GM21447 (cell line): ENCODE measurements around the gene TRAPPC4.

Source experiments
- ATAC-seq: cut with Tn5 transposase; IDR thresholded peaks from one replicate; pipeline ENCODE4 v1.9.1; 2021; ENCODE audit not compliant: unreplicated experiment

Gene TRAPPC4

GRCh38 chr11:119065369-119065768 is 46.8 kb downstream of the TRAPPC4 start:
- ATAC-seq: no peak

- peak; percentile 89 for ATAC-seq
Observed at GRCh38 chr11:119067371-119068222, 49.0 kb downstream of the TRAPPC4 start, which contains the start of gene VPS11. Gene VPS11 (plus strand): TSS chr11:119067818. CDS start chr11:119067824, 6 bp downstream.
